Loucy (cell line): Measurements from ENCODE around the gene SNX11.

Source experiments
- EZH2phosphoT487 ChIP-seq: fragments of 200-600 bp; IDR thresholded peaks from 2 replicates; pipeline ENCODE4 v1.6.1; 2018; ENCODE audit warnings: antibody characterized with exemption, mild to moderate bottlenecking, moderate library complexity, borderline replicate concordance
- TF ChIP-seq, protein P1 (sequence below): fragments of 200-600 bp; sonication (generic); conservative IDR thresholded peaks from 2 replicates; pipeline ENCODE4 v1.5.1; 2014; ENCODE audit warnings: mild to moderate bottlenecking, antibody characterized with exemption, low read length

DNA sequence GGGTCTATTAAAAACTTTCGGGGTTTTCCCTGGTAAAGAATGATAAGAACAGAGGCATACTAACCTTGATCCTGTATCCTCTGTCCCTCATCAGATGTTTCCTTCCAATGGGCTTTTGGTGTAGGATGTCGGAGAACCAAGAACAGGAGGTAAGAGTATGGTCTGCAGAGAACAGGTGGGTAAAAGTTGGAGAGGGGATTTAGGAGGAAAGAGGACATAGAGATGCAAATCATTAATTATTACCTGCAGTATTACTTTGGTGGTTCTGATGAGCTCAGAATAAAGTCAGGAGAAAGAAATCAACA, 4.3 kb downstream of the SNX11 start:
- TF ChIP-seq, protein P1, sequence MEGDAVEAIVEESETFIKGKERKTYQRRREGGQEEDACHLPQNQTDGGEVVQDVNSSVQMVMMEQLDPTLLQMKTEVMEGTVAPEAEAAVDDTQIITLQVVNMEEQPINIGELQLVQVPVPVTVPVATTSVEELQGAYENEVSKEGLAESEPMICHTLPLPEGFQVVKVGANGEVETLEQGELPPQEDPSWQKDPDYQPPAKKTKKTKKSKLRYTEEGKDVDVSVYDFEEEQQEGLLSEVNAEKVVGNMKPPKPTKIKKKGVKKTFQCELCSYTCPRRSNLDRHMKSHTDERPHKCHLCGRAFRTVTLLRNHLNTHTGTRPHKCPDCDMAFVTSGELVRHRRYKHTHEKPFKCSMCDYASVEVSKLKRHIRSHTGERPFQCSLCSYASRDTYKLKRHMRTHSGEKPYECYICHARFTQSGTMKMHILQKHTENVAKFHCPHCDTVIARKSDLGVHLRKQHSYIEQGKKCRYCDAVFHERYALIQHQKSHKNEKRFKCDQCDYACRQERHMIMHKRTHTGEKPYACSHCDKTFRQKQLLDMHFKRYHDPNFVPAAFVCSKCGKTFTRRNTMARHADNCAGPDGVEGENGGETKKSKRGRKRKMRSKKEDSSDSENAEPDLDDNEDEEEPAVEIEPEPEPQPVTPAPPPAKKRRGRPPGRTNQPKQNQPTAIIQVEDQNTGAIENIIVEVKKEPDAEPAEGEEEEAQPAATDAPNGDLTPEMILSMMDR, result no peak
- TF ChIP-seq EZH2phosphoT487, result no peak
